Epithelial cell of prostate (primary cell): ENCODE results near the gene NCL.
"Not testable (repeated sequence)": the region's sequence is repeated elsewhere in the genome, so short reads cannot be mapped to it uniquely, and the experiment has no call there.

Source experiments
- DNase-seq: peaks from one replicate; pipeline ENCODE4 v3.0.0-alpha.2; 2011; ENCODE audit warnings: low read depth, low spot score
- H3K27ac ChIP-seq: fragments of 450-650 bp; 2 replicates; pipeline ENCODE4 v1.5.1; 2017; ENCODE audit warnings: mild to moderate bottlenecking

The NCL gene

GRCh38 chr2:231409776-231410175 is 54.5 kb downstream of the NCL start:
- no peak overlapping the region for H3K27ac ChIP-seq
- DNase-seq = no peak

- H3K27ac ChIP-seq, DNase-seq: not testable (repeated sequence)
Observed at GRCh38 chr2:231408304-231408703, 56.0 kb downstream of the NCL start.

GRCh38 chr2:231407686-231408085 is 56.6 kb downstream of the NCL start:
- not testable (repeated sequence) for H3K27ac ChIP-seq, DNase-seq

- H3K27ac ChIP-seq, DNase-seq: not testable (repeated sequence)
Observed at GRCh38 chr2:231405601-231406367, 58.5 kb downstream of the NCL start.

GRCh38 chr2:231404183-231404578 is 60.1 kb downstream of the NCL start:
- H3K27ac ChIP-seq, DNase-seq: not testable (repeated sequence)
